Rectal smooth muscle tissue (tissue), 1 donor: ENCODE measurements around the gene PYGB.

Experiments
- H3K27ac ChIP-seq: one replicate; pipeline ENCODE4 v1.7.0; 2013; ENCODE audit warnings: low read depth, low read length, inconsistent platforms
- H3K27me3 ChIP-seq: one replicate; pipeline ENCODE4 v1.7.0; 2013; ENCODE audit warnings: low read length; ENCODE audit not compliant: control insufficient read depth, insufficient read depth
- H3K36me3 ChIP-seq: one replicate; pipeline ENCODE4 v1.7.0; 2013; ENCODE audit warnings: low read length; ENCODE audit not compliant: control insufficient read depth, insufficient read depth
- H3K4me1 ChIP-seq: one replicate; pipeline ENCODE4 v1.7.0; 2013; ENCODE audit warnings: low read length; ENCODE audit not compliant: control insufficient read depth, insufficient read depth
- H3K4me3 ChIP-seq: one replicate; pipeline ENCODE4 v1.7.0; 2013; ENCODE audit warnings: low read length
- H3K9ac ChIP-seq: one replicate; pipeline ENCODE4 v1.7.0; 2013; ENCODE audit warnings: low read length

Gene PYGB

DNA sequence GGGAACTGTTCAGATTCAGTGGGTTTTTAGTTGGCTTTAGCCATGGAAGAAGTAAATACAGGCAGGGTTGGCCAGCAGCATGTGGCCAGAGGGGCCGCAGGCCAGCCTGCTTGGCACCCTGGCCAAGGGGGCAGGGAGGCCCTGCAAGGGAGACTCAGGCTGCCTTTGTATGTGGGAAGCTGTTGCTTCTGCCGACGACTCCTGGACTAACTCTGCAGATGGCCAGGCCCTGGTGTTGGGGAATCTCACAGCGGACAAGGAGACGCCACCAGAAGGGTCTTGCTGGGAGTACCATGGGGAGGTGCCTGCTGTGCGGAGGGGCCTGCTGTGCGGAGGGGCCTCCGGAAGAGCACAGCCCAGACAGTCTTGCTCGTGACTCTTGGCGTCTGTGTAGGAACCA is 25.2 kb downstream of the PYGB start:
- Histone ChIP-seq H3K4me3 (no peak overlapping the region), H3K27me3 (no peaks in the 10 kb centered on the region), H3K9ac (peak overlapping the region; percentile 36), H3K36me3 (peaks cover 42% of the 10 kb centered on the region), H3K4me1 (peaks cover 13% of the 10 kb centered on the region), H3K27ac (peak overlapping the region; percentile 88)

DNA sequence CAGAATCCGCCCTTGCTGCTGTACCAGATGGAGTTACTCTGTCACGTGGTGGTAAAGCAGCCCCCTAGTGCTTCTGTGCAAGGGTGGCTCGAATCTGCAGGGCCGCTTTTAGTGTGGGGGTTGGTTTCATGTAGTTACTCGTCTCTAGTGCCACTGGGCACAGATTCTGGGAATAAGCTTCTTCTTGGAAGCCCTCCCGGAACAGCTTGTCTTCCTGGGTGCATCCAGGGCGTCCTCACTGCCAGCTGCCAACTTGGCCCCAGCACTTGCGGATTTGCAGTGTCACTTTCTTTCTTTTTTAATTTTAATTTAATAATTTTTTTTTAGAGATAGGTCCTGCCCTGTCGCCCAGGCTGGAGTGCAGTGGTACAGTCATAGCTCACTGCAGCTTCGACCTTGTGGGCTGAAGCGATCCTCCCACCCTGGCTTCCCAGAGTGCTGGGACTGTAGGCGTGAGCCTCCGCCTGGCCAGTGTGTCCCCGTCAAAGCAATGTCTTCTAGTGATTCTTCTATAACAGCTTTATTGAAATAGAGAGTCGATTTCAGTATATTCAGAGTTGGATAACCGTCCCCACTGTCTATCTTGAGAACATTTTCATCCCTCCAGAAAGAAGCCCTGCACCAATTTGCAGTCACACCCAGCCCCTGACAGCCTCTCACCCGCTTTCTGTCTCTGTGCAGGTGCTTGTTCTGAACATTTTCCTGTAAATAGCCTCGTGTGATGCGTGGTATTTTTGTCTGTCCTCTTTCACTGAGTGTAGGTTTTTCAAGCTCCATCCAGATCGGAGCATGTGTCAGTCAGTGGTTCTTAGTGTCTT is 25.9 kb downstream of the PYGB start:
- H3K4me3 ChIP-seq: no peak overlapping the region
- H3K9ac ChIP-seq: no peak overlapping the region
- peaks cover 13% of the 10 kb centered on the region for H3K4me1 ChIP-seq
- H3K36me3 ChIP-seq: peaks cover 50% of the 10 kb centered on the region
- H3K27ac ChIP-seq: peak overlapping the region; percentile 88
- H3K27me3 ChIP-seq: no peaks in the 10 kb centered on the region

DNA sequence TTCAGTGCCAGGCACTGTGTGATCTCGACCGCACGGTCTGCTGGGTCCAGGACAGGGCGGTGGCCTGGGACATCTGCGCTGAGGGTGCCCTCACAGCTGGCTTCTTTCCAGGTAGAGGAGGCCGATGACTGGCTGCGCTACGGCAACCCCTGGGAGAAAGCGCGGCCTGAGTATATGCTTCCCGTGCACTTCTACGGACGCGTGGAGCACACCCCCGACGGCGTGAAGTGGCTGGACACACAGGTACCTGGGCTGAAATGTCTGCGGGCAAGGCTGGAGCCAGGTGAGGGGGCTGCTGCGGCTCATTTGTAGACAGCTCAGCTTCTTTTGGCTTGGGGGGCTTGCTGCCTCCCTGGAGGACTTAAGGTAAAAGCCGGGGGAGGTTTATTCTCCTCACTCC is 26.6 kb downstream of the PYGB start:
- peaks cover 51% of the 10 kb centered on the region for H3K36me3 ChIP-seq

DNA sequence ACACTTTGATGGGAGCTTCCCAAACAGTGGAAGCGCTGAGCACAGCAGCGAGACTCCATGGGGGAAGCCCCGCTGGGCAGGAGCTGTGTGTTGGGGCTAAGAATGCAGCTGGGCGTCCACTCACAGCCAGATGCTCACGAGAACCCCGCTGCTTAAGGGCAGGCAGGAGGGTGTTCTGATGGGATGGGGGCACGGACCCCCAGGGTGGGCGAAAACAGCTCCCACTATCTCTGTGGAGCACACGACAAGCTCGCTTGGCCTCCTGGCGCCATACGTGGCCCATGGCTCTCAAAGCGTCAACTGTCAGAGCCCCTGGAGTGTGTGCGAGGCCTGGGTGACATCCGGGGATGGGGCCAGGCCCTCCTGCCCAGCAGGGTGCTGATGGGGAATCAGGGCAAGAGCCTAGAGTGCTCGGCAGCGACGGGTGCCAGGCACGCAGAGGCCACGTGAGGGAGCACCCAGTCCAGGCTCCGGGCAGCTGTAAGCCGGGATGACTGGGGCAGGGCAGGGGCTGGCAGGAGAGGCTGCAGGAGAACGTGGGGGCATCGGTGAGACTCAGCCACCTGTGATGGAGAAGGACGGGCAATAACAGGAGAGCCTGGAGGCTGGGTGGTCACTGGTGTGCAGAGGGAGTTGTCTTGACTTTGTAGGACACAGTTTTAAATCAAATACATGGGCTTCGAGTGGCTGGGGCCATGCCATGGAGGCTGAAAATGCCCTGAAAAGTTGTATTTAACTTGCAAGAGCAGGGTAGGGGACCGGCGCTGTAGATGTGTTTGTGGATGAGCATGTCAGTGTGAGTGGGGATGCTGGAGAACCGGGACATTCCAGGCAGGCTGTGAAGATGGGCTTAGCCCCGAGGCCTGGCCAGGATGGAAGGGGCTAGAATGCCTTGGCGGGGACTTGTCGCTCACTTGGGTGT is 27.3 kb downstream of the PYGB start:
- H3K27me3 ChIP-seq: no peaks in the 10 kb centered on the region
- H3K27ac ChIP-seq: peak overlapping the region; percentile 64
- no peak overlapping the region for H3K9ac ChIP-seq
- H3K4me1 ChIP-seq: peaks cover 13% of the 10 kb centered on the region
- peaks cover 52% of the 10 kb centered on the region for H3K36me3 ChIP-seq
- no peak overlapping the region for H3K4me3 ChIP-seq

More for the DNA sequence above, 26.6 kb downstream of the PYGB start:
- H3K27ac ChIP-seq: peak overlapping the region; percentile 64
- H3K4me3 ChIP-seq: no peak overlapping the region
- H3K4me1 ChIP-seq: peaks cover 13% of the 10 kb centered on the region
- H3K9ac ChIP-seq: no peak overlapping the region
- no peaks in the 10 kb centered on the region for H3K27me3 ChIP-seq

DNA sequence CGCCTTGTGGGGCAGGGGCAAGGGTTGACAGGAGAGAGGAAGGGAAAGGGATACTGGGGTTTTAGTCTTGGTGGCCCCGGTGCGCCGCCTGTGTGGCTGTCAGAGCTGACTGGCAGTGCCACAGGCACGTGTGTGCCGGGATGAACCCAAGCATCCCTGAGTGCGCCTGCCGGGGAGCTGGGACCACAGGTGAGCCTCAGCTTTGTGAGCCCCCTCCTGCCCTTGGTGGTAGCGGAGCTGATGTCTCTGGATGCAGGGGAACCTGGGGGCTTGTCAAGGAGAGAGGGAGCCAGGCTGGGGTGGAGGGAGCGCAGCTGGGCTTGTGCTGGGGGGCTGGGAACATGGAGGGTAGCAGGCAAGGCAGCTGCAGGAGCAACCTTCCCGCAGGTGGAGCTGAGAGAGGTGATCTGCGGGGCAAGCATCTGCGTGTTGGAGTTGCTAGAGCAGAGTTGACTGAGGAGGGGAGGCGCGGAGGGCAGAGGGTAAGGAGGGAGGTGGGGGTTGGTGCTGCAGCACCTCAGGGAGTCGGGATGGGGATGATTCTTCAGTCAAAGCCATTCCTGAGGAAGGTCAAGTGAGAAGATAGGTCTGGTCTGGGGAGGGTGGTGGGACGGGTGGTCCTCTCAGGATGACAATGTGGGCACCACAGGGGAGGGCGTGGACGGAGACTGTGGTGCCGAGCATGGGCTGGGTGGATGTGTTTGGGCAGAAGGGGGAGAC is 28.1 kb downstream of the PYGB start:
- peaks cover 13% of the 10 kb centered on the region for H3K4me1 ChIP-seq
- no peak overlapping the region for H3K9ac ChIP-seq
- H3K36me3 ChIP-seq: peaks cover 57% of the 10 kb centered on the region
- no peak overlapping the region for H3K4me3 ChIP-seq
- no peak overlapping the region for H3K27ac ChIP-seq
- H3K27me3 ChIP-seq: no peaks in the 10 kb centered on the region

DNA sequence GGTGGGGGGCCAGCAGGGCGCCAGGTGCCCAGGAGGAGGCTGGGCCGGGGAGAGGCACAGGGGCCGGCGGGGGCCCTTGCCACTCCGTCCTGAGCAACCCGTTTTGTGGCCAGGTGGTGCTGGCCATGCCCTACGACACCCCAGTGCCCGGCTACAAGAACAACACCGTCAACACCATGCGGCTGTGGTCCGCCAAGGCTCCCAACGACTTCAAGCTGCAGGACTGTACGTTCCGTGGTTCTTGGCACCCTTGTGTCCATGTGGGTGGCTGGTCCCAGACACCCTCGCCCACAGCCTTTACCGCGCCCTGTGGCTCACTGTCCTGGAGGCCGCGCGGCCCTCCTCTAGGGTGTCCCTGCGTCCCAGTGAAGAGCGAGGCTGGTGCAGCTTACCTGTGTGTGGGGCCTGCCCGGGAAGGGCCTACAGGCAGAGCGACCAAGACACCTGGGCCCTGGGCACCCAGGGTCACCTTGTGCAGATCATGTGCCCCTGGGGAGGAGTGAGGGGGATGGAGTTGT is 28.7 kb downstream of the PYGB start:
- Histone ChIP-seq H3K4me1 (peaks cover 13% of the 10 kb centered on the region), H3K9ac (no peak overlapping the region), H3K27ac (no peak overlapping the region), H3K4me3 (no peak overlapping the region), H3K36me3 (peaks cover 57% of the 10 kb centered on the region), H3K27me3 (no peaks in the 10 kb centered on the region)

DNA sequence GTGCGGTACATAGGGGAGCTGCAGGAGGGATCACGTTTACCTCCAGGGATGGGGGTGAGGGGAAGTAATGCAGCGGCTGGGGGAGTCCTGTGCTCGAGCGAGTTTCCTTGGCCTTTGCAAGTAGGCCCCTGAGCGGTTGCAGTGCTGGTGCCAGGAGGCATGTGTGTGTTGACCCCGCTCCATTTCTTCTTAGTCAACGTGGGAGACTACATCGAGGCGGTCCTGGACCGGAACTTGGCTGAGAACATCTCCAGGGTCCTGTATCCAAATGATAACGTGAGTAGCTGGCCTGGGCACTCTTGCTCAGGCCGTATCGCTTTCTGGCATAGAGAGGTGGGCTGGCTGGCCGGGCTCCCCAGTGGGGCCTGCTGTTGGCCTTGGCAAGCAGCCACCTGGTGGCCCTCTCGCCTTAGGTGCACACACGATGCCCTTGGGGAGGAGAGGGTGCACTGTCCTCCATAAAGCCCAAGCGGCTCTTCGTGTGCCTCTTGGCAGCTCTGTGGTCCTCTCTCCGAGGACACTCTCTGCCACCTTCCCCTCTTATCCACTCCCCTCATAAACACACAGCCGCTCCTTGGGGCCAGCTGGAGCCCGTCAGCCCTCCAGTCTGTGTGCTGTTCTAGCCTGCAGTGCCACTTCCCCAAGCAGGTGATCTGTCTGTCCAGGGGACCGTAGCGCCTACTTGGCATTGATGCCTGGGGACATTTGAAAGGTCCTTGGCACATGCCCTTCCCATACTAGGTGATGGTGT is 29.3 kb downstream of the PYGB start:
- Histone ChIP-seq H3K4me1 (peaks cover 11% of the 10 kb centered on the region), H3K27me3 (no peaks in the 10 kb centered on the region), H3K27ac (no peak overlapping the region), H3K9ac (no peak overlapping the region), H3K36me3 (peaks cover 53% of the 10 kb centered on the region), H3K4me3 (no peak overlapping the region)

DNA sequence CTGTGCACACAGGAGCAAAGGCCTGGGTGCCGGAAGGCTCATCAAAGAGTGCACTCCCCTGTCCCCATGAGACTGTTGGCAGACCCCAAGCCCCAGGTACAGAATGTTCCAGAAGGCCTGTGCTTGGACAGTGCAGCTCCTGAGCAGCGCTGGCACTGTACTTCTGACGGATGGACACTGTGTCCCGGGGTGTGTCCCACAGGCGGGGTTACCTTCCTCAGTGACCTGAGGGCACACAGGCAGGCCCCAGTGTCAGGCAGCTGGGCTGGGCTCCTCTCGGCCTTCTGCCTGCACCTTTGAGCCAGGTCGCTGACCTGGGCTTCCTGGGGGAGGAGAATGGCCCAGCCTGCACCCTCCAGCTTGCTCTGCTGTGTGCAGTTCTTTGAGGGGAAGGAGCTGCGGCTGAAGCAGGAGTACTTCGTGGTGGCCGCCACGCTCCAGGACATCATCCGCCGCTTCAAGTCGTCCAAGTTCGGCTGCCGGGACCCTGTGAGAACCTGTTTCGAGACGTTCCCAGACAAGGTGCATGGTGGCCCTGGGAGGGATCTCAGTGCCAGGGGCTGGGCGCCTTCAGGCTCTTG is 30.1 kb downstream of the PYGB start:
- peaks cover 58% of the 10 kb centered on the region for H3K36me3 ChIP-seq
- H3K4me3 ChIP-seq: no peak overlapping the region
- H3K4me1 ChIP-seq: peaks cover 3% of the 10 kb centered on the region
- H3K27ac ChIP-seq: no peak overlapping the region
- H3K27me3 ChIP-seq: no peaks in the 10 kb centered on the region
- no peak overlapping the region for H3K9ac ChIP-seq

DNA sequence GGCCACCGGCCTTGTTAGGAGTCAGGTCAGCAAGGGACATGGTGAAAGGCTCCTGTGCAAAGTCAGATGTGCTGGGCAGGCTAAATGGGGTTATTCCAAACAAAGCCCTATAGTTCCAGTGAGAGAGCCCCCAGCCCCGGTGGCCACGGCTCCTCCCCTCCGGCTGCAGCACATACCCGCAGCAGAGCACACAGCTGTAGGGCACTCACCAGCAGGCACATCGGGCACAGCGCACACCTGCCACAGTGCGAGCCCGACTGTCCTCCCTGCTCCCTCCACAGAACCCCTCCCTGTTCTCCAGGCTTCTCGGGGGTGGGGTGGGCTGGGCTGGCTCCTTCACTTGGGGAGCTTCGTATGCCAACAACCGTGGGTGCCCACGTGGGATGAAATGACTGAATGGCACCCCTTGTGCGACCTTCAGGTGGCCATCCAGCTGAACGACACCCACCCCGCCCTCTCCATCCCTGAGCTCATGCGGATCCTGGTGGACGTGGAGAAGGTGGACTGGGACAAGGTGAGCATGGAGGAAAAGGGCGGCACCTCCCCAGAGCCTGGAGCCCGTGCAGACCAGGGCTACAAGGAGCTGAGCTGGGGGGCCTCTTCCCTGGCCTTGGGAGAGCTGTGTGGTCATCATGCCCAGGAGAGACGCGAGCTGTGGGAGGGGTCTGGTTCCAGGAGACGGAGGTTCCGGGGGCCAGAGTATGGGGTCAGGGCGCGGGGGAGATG is 30.9 kb downstream of the PYGB start:
- no peaks in the 10 kb centered on the region for H3K27me3 ChIP-seq
- H3K4me1 ChIP-seq: no peaks in the 10 kb centered on the region
- H3K9ac ChIP-seq: no peak overlapping the region
- peak overlapping the region; percentile 70 for H3K27ac ChIP-seq
- H3K4me3 ChIP-seq: no peak overlapping the region
- peaks cover 65% of the 10 kb centered on the region for H3K36me3 ChIP-seq

DNA sequence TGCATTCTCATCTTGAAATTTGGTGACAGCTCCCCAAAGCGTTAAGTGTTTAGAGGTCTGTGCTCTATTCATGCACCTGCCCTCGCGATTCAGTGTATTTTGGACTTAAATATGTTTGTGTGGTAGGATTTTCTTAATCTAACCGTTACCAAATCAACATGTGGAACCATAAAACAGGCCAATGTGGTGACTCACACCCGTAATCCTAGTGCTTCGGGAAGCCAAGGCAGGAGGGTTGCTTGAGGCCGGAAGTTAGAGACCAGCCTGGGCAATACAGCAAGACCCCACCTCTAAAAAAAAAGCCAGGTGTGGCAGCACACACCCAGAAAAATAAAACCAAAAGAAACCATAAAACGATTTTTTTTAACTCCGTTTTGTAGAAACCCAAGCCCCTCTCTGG is 31.5 kb downstream of the PYGB start:
- no peaks in the 10 kb centered on the region for H3K4me1 ChIP-seq
- no peak overlapping the region for H3K4me3 ChIP-seq
- no peak overlapping the region for H3K9ac ChIP-seq
- H3K27ac ChIP-seq: peak overlapping the region; percentile 70
- no peaks in the 10 kb centered on the region for H3K27me3 ChIP-seq
- H3K36me3 ChIP-seq: peaks cover 66% of the 10 kb centered on the region

DNA sequence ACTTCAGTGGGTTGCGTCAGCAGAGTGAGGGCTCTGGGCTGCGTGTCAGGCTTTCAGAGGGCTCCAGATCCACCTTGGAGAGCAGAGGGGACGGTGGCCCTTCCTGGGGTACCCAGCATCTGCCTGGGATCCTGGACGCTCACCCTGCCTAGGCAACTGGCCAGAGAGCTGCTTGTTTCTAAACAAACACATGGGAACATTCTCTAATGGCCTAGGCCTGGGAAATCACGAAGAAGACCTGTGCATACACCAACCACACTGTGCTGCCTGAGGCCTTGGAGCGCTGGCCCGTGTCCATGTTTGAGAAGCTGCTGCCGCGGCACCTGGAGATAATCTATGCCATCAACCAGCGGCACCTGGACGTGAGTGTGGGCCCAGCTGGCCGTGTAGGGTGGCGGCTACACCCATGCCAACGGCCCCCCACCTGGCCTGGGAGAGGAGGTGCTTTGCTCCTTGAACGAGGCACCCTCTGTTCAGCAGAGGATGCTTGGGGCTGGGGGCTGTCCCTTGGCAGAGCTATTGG is 32.2 kb downstream of the PYGB start:
- no peaks in the 10 kb centered on the region for H3K27me3 ChIP-seq
- H3K27ac ChIP-seq: peak overlapping the region; percentile 70
- H3K4me3 ChIP-seq: no peak overlapping the region
- H3K36me3 ChIP-seq: peaks cover 61% of the 10 kb centered on the region
- no peaks in the 10 kb centered on the region for H3K4me1 ChIP-seq
- H3K9ac ChIP-seq: no peak overlapping the region
